Glutamatergic neuron (in vitro differentiated cells): ENCODE results near the gene CHST15. TPM values are rescaled to one million over a fixed set of nuclear protein-coding genes. Genes with fewer than 3 reads are reported as not detected.

Experiments
- DNase-seq: peaks from one replicate; pipeline ENCODE4 v3.0.0; 2022
- H3K27ac Mint-ChIP-seq: one replicate; pipeline ENCODE4 v1.8.0; 2020; ENCODE audit warnings: mild to moderate bottlenecking, mixed read lengths, inconsistent platforms; ENCODE audit not compliant: unreplicated experiment
- H3K27me3 Mint-ChIP-seq: one replicate; pipeline ENCODE4 v1.8.0; 2020; ENCODE audit warnings: mild to moderate bottlenecking, moderate library complexity, mixed read lengths, inconsistent platforms; ENCODE audit not compliant: unreplicated experiment
- H3K36me3 Mint-ChIP-seq: one replicate; pipeline ENCODE4 v1.8.0; 2020; ENCODE audit warnings: mild to moderate bottlenecking, mixed read lengths, inconsistent platforms; ENCODE audit not compliant: unreplicated experiment
- H3K4me1 Mint-ChIP-seq: one replicate; pipeline ENCODE4 v1.8.0; 2020; ENCODE audit warnings: mild to moderate bottlenecking, low read depth, mixed read lengths, inconsistent platforms; ENCODE audit not compliant: unreplicated experiment
- H3K4me3 Mint-ChIP-seq: one replicate; pipeline ENCODE4 v1.8.0; 2020; ENCODE audit warnings: mild to moderate bottlenecking, mixed read lengths, inconsistent platforms; ENCODE audit not compliant: unreplicated experiment
- H3K9me3 Mint-ChIP-seq: one replicate; pipeline ENCODE4 v1.8.0; 2020; ENCODE audit warnings: mild to moderate bottlenecking, moderate library complexity, mixed read lengths, inconsistent platforms; ENCODE audit not compliant: unreplicated experiment
- CTCF ChIP-seq: fragments of 200-600 bp; sonication (generic); IDR thresholded peaks from one replicate; pipeline ENCODE4 v1.5.0; 2021; ENCODE audit not compliant: partially characterized antibody, unreplicated experiment
- total RNA-seq: library from RNA; stranded (reverse); fragmentation: NEBNext Ultra II Directional; extraction: Animal tissue kit (Norgen Biotek cat#: 25700); gene quantifications from one replicate; pipeline ENCODE4 v1.2.1, GENCODE V29; 2021; ENCODE audit not compliant: unreplicated experiment

Gene CHST15
- total RNA-seq, 1 donor from 2014 or later = 2.4 TPM

- Mint-ChIP-seq H3K9me3 (peaks cover 1% of the 10 kb centered on the region), H3K4me1 (peaks cover 24% of the 10 kb centered on the region), H3K27me3 (peaks cover 6% of the 10 kb centered on the region), H3K4me3 (no peak overlapping the region), H3K36me3 (no peaks in the 10 kb centered on the region), H3K27ac (no peak overlapping the region)
- no peak for DNase-seq
- no peak for TF ChIP-seq CTCF
Observed at GRCh38 chr10:124019886-124020797, 73.3 kb downstream of the CHST15 start.

- Mint-ChIP-seq H3K27ac (no peak overlapping the region), H3K9me3 (peaks cover 3% of the 10 kb centered on the region), H3K27me3 (peaks cover 6% of the 10 kb centered on the region), H3K36me3 (peaks cover 2% of the 10 kb centered on the region), H3K4me3 (no peak overlapping the region), H3K4me1 (peaks cover 24% of the 10 kb centered on the region)
- no peak for TF ChIP-seq CTCF
- no peak for DNase-seq
Observed at GRCh38 chr10:124018886-124019525, 74.4 kb downstream of the CHST15 start.

- Mint-ChIP-seq H3K4me3 (no peak overlapping the region), H3K27ac (no peak overlapping the region), H3K4me1 (peaks cover 24% of the 10 kb centered on the region), H3K36me3 (peaks cover 9% of the 10 kb centered on the region), H3K9me3 (peaks cover 5% of the 10 kb centered on the region), H3K27me3 (peaks cover 6% of the 10 kb centered on the region)
- no peak for DNase-seq
- no peak for TF ChIP-seq CTCF
Observed at GRCh38 chr10:124017729-124018128, 75.7 kb downstream of the CHST15 start.

- Mint-ChIP-seq H3K4me3 (no peak overlapping the region), H3K9me3 (peaks cover 4% of the 10 kb centered on the region), H3K4me1 (peaks cover 21% of the 10 kb centered on the region), H3K36me3 (peaks cover 9% of the 10 kb centered on the region), H3K27me3 (peaks cover 4% of the 10 kb centered on the region), H3K27ac (no peak overlapping the region)
- no peak for DNase-seq
- no peak for TF ChIP-seq CTCF
Observed at GRCh38 chr10:124016804-124017375, 76.5 kb downstream of the CHST15 start.

- Mint-ChIP-seq H3K36me3 (peaks cover 9% of the 10 kb centered on the region), H3K4me1 (peaks cover 12% of the 10 kb centered on the region), H3K27ac (no peak overlapping the region), H3K27me3 (peaks cover 4% of the 10 kb centered on the region), H3K9me3 (peaks cover 4% of the 10 kb centered on the region), H3K4me3 (no peak overlapping the region)
- TF ChIP-seq CTCF = no peak
- DNase-seq = no peak
Observed at GRCh38 chr10:124015991-124016390, 77.4 kb downstream of the CHST15 start.
